ENCODE data around the gene TNXB.

DNA sequence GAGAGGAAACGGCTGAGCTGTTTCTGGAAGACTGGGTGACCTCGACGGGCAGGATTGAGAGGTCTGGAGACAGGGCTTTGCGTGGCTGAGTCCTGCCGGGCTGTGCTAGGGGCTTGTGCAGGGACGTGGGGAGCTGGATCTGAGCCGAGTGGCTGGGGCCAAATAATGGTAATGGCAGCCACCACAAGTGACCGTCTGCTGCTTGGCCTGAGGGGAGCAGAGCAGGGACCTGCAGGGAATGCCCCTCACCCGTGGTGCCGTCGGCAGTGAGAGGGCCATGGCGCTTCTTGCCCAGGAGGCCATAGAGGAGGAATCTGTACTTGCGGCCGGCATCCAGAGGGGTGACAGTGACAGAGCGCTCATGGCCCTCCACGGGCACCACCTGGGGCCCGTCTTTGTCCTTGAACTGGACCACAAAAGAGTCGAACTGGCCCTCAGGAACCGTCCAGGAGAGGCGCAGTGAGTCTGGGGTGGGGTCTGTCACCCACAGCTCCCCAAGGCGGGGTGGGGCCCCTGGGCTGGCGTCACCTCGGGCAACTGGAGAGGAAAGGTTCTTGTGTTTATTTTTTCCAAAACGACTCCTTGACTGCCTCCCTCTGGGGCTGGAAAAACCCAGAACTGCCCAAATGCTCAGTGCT is 39.1 kb downstream of the TNXB start:
- TF ChIP-seq, protein P1, sequence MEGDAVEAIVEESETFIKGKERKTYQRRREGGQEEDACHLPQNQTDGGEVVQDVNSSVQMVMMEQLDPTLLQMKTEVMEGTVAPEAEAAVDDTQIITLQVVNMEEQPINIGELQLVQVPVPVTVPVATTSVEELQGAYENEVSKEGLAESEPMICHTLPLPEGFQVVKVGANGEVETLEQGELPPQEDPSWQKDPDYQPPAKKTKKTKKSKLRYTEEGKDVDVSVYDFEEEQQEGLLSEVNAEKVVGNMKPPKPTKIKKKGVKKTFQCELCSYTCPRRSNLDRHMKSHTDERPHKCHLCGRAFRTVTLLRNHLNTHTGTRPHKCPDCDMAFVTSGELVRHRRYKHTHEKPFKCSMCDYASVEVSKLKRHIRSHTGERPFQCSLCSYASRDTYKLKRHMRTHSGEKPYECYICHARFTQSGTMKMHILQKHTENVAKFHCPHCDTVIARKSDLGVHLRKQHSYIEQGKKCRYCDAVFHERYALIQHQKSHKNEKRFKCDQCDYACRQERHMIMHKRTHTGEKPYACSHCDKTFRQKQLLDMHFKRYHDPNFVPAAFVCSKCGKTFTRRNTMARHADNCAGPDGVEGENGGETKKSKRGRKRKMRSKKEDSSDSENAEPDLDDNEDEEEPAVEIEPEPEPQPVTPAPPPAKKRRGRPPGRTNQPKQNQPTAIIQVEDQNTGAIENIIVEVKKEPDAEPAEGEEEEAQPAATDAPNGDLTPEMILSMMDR (IDR thresholded peaks at IDR 0.05), result no peak
- no peak for TF ChIP-seq POLR2A (IDR thresholded peaks at IDR 0.05)
